PC-3 (cell line): ENCODE results near the gene TMEM141. TPM values are rescaled to one million over a fixed set of nuclear protein-coding genes. Genes with fewer than 3 reads are reported as not detected.
"Not testable (repeated sequence)": the region's sequence is repeated elsewhere in the genome, so short reads cannot be mapped to it uniquely, and the experiment has no call there.

Experiments
- ATAC-seq: fragments of 200-7000 bp; cut with Tn5 transposase; 2 replicates; pipeline ENCODE4 v1.9.1; 2020; ENCODE audit warnings: mild to moderate bottlenecking, moderate library complexity
- BruUV-seq: library from RNA; stranded (reverse); fragments of 400-500 nt; replicated peaks from 2 replicates; lab custom pipeline; 2021; lab: Mats Ljungman, UMichigan
- CTCF ChIA-PET: fragments of 300-600 bp; sonication (Branson Sonifier 250); formaldehyde crosslinking; loops from one replicate; lab custom pipeline; 2022; ENCODE audit warnings: antibody characterized with exemption; lab: Charles Lee
- POLR2A ChIA-PET: fragments of 300-600 bp; sonication (Branson Sonifier 250); formaldehyde crosslinking; loops from one replicate; lab custom pipeline; 2022; ENCODE audit warnings: antibody characterized with exemption; ENCODE audit not compliant: unreplicated experiment; lab: Charles Lee
- DNase-seq: peaks from one replicate; pipeline ENCODE4 v3.0.0-alpha.2; 2015
- H2AFZ ChIP-seq: fragments of 300-600 bp; sonication (generic); 2 replicates; pipeline ENCODE4 v1.6.0; 2016; ENCODE audit warnings: antibody characterized with exemption, low read length
- H3F3A ChIP-seq: fragments of 300-600 bp; sonication (generic); one replicate; pipeline ENCODE4 v1.6.0; 2017; ENCODE audit warnings: antibody characterized with exemption, low read length, control low read depth, mild to moderate bottlenecking; ENCODE audit not compliant: unreplicated experiment
- H3K27ac ChIP-seq: fragments of 300-600 bp; sonication (generic); 2 replicates; pipeline ENCODE4 v1.5.1; 2016; ENCODE audit warnings: mild to moderate bottlenecking, low read length
- H3K27me3 ChIP-seq: fragments of 300-600 bp; sonication (generic); 2 replicates; pipeline ENCODE4 v1.6.1; 2016; ENCODE audit warnings: low read length, mixed read lengths
- H3K36me3 ChIP-seq: fragments of 300-600 bp; sonication (generic); 2 replicates; pipeline ENCODE4 v1.6.1; 2016; ENCODE audit warnings: low read depth, mixed run types, low read length, mixed read lengths
- H3K4me1 ChIP-seq: fragments of 300-600 bp; sonication (generic); 2 replicates; pipeline ENCODE4 v1.5.1; 2016; ENCODE audit warnings: low read length; ENCODE audit not compliant: insufficient read depth
- H3K4me2 ChIP-seq: fragments of 300-600 bp; sonication (generic); 2 replicates; pipeline ENCODE4 v1.6.0; 2016; ENCODE audit warnings: low read length
- H3K4me3 ChIP-seq: fragments of 300-600 bp; sonication (generic); 2 replicates; pipeline ENCODE4 v1.5.1; 2016; ENCODE audit warnings: mild to moderate bottlenecking, low read length, mixed read lengths
- H3K79me2 ChIP-seq: fragments of 300-600 bp; sonication (generic); 2 replicates; pipeline ENCODE4 v1.6.1; 2017; ENCODE audit warnings: low read length, mixed read lengths
- H3K9ac ChIP-seq: fragments of 300-600 bp; sonication (generic); 2 replicates; pipeline ENCODE4 v1.6.0; 2016; ENCODE audit warnings: mild to moderate bottlenecking, low read length
- H3K9me2 ChIP-seq: fragments of 300-600 bp; sonication (generic); replicated peaks from 2 replicates; pipeline ENCODE4 v1.6.1; 2016; ENCODE audit warnings: mixed run types, low read length, mixed read lengths
- H3K9me3 ChIP-seq: fragments of 300-600 bp; sonication (generic); 2 replicates; pipeline ENCODE4 v1.6.1; 2016; ENCODE audit warnings: low read length, mixed read lengths
- H4K20me1 ChIP-seq: fragments of 300-600 bp; sonication (generic); 2 replicates; pipeline ENCODE4 v1.6.1; 2016; ENCODE audit warnings: low read length, mixed read lengths
- CTCF ChIP-seq: fragments of 300-600 bp; sonication (generic); conservative IDR thresholded peaks from 2 replicates; pipeline ENCODE4 v1.5.1; 2017; ENCODE audit warnings: antibody characterized with exemption, low read depth, mild to moderate bottlenecking, low read length
- EZH2 ChIP-seq: fragments of 300-600 bp; sonication (generic); IDR thresholded peaks from one replicate; pipeline ENCODE4 v1.6.1; 2017; ENCODE audit warnings: antibody characterized with exemption, mild to moderate bottlenecking, low read length; ENCODE audit not compliant: unreplicated experiment
- EZH2phosphoT487 ChIP-seq: fragments of 300-600 bp; sonication (generic); IDR thresholded peaks from 2 replicates; pipeline ENCODE4 v1.6.1; 2018; ENCODE audit warnings: mild to moderate bottlenecking, antibody characterized with exemption, low read length, borderline replicate concordance
- intact Hi-C: fragments of 100-400 bp; cut with micrococcal nuclease; formaldehyde crosslinking; loops from 2 replicates; pipeline ENCODE4 v1.9.0; 2023
- total RNA-seq: library from RNA; depleted of rRNA; stranded (reverse); fragments of >200 nt; gene quantifications from 2 replicates; pipeline ENCODE4 v1.2.3, GENCODE V29; 2014

Gene TMEM141
- total RNA-seq, 1 experiment from 2014 or later, result 101 TPM

GRCh38 chr9:136784249-136784996 lies 6.7 kb upstream of the TMEM141 start:
- intact Hi-C loops, result loop anchor here (2.0 kb wide), 1 partner anchor 18 kb away; no protein-coding TSS in a partner anchor
- Histone ChIP-seq H4K20me1 (no peaks in the 10 kb centered on the region), H3K27me3 (no peaks in the 10 kb centered on the region), H3K4me3 (no peak overlapping the region), H2AFZ (no peak overlapping the region), H3K27ac (no peak overlapping the region), H3K9me3 (no peaks in the 10 kb centered on the region), H3K9ac (no peak overlapping the region), H3K4me1 (peaks cover 4% of the 10 kb centered on the region; the same call in 1 of the 2 replicates), H3K36me3 (no peaks in the 10 kb centered on the region), H3K4me2 (no peak overlapping the region), H3K79me2 (no peaks in the 10 kb centered on the region), H3F3A (no peaks in the 10 kb centered on the region), H3K9me2 (no peaks in the 10 kb centered on the region)
- ChIA-PET CTCF (no interaction called here), POLR2A (no interaction called here)
- ATAC-seq, result peak; percentile 21; the same call in 1 of the 2 replicates
- peak; percentile 45 for DNase-seq
- no TSS peak for BruUV-seq
- TF ChIP-seq EZH2phosphoT487 (no peak), CTCF (peak; percentile 45; the same call in 1 of the 2 replicates)

- H3K9ac ChIP-seq, result no peak overlapping the region
- no peak overlapping the region for H3K4me2 ChIP-seq
- H3K27me3 ChIP-seq, result no peaks in the 10 kb centered on the region
- no TSS peak for BruUV-seq
- H3K36me3 ChIP-seq, result no peaks in the 10 kb centered on the region
- H4K20me1 ChIP-seq, result no peaks in the 10 kb centered on the region
- no peak for ATAC-seq
- DNase-seq, result no peak
- TF ChIP-seq EZH2 (no peak), EZH2phosphoT487 (no peak), CTCF (no peak)
- H3K4me3 ChIP-seq, result no peak overlapping the region
- no peak overlapping the region for H2AFZ ChIP-seq
- POLR2A ChIA-PET, result no interaction called here
- H3K79me2 ChIP-seq, result no peaks in the 10 kb centered on the region
- peaks cover 4% of the 10 kb centered on the region; the same call in 1 of the 2 replicates for H3K4me1 ChIP-seq
- CTCF ChIA-PET, result no interaction called here
- H3K9me2 ChIP-seq, result no peaks in the 10 kb centered on the region
- intact Hi-C loops, result loop anchor here (2.0 to 5.0 kb wide), 2 partner anchors 18 to 252 kb away; no protein-coding TSS in a partner anchor
- no peak overlapping the region for H3K27ac ChIP-seq
- no peaks in the 10 kb centered on the region for H3F3A ChIP-seq
- no peaks in the 10 kb centered on the region for H3K9me3 ChIP-seq
Measured at GRCh38 chr9:136784997-136785361, 6.2 kb upstream of the TMEM141 start.

- H3K27me3 ChIP-seq, H3K27ac ChIP-seq, CTCF ChIA-PET, H3F3A ChIP-seq, H2AFZ ChIP-seq, H3K4me3 ChIP-seq, H3K36me3 ChIP-seq, H3K9me3 ChIP-seq, H3K9me2 ChIP-seq, H3K79me2 ChIP-seq, H3K4me2 ChIP-seq, DNase-seq, H3K9ac ChIP-seq, BruUV-seq, H4K20me1 ChIP-seq, ATAC-seq, H3K4me1 ChIP-seq: not testable (repeated sequence)
- POLR2A ChIA-PET, result interaction anchor here (0.7 kb wide), 1 partner anchor 263 kb away, joined by 6 read pairs; no protein-coding TSS in a partner anchor
- intact Hi-C loops, result loop anchor here (2.0 to 5.0 kb wide), 2 partner anchors 19 to 252 kb away; no protein-coding TSS in a partner anchor
Measured at GRCh38 chr9:136785565-136786355, 5.4 kb upstream of the TMEM141 start.
